GM18873 (cell line): Measurements from ENCODE around the gene PCDHB9.
"Not testable (repeated sequence)": the region's sequence is repeated elsewhere in the genome, so short reads cannot be mapped to it uniquely, and the experiment has no call there.

Source experiments
- ATAC-seq: cut with Tn5 transposase; IDR thresholded peaks from one replicate; pipeline ENCODE4 v1.9.1; 2021; ENCODE audit warnings: mild to moderate bottlenecking, moderate library complexity, moderate number of reproducible peaks; ENCODE audit not compliant: unreplicated experiment, low FRiP score

PCDHB9 gene

DNA sequence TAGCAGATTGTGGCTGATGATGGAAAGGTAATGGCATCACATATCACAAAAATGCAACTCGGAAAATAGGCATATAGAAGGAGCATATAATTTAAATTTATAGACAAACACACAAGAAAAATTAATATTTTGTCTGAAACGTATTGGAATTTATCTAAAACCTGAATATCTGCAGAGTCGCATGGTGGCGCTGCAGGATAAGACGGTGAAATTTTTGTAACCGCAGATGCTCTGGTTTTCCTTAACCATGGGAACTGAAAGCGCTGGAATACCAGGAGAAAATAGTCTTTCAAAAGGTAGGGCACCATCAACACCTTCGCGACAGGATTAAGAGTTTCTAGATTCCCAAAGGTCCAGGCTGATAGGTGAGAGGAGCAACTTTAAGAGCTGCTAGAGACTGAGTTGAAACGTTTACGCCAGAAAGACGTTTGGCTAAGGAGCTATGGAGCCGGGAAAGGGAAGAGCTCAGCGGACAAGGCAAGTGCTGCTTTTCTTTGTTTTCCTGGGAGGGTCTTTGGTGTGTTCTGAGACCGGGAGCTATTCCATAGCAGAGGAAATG, 47.2 kb downstream of the PCDHB9 start:
- no peak for ATAC-seq

DNA sequence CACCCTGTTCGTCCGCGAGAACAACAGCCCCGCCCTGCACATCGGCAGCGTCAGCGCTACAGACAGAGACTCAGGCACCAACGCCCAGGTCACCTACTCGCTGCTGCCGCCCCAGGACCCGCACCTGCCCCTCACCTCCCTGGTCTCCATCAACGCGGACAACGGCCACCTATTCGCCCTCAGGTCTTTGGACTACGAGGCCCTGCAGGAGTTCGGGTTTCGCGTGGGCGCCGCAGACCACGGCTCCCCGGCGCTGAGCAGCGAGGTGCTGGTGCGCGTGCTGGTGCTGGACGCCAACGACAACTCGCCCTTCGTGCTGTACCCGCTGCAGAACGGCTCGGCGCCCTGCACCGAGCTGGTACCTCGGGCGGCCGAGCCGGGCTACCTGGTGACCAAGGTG, 49.0 kb downstream of the PCDHB9 start:
- not testable (repeated sequence) for ATAC-seq

DNA sequence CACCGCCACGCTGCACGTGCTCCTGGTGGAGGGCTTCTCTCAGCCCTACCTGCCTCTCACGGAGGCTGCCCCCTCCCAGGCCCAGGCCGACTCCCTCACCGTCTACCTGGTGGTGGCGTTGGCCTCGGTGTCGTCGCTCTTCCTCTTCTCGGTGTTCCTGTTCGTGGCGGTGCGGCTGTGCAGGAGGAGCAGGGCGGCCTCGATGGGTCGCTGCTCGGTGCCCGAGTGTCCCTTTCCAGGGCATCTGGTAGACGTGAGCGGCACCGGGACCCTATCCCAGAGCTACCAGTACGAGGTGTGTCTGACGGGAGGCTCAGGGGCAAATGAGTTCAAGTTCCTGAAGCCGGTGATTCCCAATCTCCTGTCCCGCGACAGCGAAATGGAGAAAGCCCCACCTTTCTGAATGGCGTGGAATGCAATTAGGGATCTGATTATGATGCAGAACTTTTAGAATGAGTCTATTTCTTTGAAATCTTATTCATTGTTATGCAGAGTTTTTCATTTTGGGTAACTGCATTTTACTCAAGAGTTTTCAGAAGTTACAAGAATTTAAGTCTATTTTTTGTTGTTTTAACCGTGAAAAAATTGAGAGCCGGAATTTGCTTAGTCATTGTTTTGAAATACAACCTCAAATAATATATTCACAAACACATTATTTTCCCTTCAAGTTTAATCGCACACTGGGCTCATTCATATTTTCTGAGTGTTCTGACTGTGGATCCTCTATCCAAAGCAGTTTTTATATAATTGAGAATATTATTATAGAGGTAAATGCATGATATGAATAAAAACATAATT, 49.8 kb downstream of the PCDHB9 start:
- no peak for ATAC-seq
